Stimulated activated CD4-positive, alpha-beta T cell treated with anti-CD3 and anti-CD28 coated beads, TNF-alpha, amount 100 ng/mL, for 48 hours (primary cell): ENCODE measurements around the gene TRIM10.
"Not testable (repeated sequence)": the region's sequence is repeated elsewhere in the genome, so short reads cannot be mapped to it uniquely, and the experiment has no call there.

Experiments used
- DNase-seq, 3 donors: peaks; one replicate each; pipeline ENCODE4 v3.0.0-alpha.2; 2020; ENCODE audit warnings: low read depth in 3 of 3

TRIM10 gene

DNA sequence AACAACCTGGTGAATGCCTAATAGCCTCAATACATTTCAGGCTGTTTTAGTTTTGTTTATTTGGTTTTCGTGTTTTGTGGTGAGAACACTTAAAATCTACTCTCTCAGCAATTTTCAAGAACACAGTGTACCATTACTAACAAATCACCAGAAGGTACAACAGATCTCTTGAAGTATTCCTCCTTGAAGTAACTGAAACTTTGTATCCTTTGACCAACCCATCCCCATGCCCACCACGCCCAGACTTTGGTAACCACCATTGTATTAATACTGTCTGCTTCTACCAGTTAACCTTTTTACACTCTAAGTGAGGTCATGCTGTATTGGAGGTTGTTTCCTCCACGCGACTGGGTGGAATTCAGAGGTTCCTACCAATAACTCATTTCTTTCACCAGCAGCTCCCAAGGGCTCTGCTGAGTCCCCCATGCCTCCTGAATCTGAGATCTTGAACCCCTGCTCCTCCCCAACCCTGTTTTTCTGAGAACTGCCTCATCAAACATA, 30.8 kb downstream of the TRIM10 start:
- DNase-seq = no peak

DNA sequence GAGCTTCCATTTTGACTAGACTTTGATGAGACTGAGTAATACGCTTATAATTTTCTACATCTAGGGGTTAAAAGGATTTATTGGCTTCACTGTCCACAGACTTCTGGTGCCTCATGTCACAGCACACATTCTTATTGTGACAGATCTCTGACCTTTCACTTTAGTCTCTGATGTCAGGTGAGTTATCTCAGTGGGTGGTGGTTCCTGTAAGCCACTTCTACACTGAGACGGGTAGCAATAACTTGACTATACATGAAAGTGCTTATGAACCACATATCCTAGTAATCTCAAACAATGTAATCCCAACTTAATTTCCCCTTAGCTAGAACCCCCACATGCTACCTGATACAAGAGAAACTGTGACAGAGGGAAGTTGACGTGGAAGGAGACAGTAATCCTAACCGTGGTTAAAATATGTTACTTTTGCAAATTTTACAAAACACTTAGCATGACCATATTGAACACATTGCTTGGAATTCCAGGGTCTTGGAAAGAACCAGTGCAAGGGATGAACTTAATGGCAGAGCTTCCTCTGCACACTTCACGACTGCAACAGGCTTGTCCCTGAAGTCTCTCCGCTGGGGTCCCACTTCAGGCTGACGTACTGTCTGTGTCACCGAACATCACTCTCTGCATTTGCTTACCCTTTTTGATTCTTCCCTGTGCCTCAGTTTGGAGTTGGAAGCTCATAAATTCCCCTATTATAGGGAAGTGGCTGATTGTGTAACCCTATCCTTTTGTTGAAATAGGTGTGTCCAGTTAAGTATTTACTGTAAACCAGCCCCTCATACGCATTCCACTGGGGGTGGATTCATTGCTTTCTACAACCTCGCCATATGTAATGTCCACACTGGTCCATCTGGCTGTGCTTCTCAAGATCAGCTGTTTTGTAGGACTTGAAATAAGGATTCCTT, 31.5 kb downstream of the TRIM10 start:
- DNase-seq = no peak

DNA sequence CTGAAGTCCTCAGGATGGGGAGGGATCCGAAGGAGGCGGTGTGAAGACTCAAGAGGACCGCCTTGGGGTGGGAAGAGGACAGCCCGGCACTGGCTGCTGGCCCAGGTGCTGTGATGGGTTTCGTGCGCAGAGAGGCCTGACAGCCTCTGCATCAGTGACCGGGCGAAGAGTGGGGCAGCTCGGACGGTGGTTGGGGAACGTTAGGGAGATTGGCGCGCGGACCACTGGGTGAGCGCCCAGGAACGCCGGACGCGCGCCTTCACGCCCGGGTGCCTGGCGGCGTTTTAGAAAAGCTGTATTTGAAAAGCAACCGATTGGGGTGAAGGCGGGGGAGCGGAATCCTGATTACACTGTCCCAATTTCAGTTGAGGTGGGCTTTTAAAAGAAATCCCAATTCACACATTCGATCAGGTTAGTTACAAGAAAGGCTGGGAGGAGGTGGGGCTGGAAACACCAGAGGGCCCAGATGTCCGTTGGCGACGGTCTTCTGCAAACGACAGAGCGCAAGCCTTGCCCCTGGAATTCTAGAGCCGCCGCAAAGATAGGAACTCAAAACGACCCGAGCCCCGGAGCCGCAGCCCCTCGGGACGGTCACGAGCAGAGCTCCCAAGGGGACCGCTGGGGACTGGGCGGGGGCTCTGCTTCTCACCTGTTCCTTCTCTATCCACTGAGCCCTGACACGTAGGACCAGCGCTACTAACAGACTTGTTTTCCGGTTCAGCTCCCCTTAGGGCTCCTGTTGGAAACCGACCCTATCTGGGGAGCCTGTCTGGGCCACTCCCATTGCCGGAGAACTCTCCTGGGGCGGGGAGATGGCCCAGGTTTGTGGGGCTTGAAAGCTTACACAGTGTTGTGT, 33.5 kb downstream of the TRIM10 start:
- no peak for DNase-seq

DNA sequence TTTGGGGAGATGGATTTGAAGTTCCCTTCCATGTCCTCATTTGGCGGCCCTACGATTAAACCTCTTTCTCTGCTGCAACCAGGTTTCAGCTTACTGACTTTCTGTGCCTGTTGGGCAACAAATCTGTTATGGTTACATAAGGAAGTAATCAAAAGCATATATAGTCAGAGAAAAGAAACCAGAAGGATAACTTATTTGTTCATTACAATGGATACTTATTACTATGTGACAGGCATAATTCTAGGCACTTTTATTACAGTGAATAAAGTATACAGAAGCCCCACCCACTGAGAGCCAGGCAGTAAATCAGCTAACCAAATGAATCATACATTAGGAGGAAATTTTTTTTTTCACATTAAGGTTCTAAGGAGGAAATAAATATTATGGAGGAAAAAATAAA, 38.5 kb downstream of the TRIM10 start:
- no peak for DNase-seq

DNA sequence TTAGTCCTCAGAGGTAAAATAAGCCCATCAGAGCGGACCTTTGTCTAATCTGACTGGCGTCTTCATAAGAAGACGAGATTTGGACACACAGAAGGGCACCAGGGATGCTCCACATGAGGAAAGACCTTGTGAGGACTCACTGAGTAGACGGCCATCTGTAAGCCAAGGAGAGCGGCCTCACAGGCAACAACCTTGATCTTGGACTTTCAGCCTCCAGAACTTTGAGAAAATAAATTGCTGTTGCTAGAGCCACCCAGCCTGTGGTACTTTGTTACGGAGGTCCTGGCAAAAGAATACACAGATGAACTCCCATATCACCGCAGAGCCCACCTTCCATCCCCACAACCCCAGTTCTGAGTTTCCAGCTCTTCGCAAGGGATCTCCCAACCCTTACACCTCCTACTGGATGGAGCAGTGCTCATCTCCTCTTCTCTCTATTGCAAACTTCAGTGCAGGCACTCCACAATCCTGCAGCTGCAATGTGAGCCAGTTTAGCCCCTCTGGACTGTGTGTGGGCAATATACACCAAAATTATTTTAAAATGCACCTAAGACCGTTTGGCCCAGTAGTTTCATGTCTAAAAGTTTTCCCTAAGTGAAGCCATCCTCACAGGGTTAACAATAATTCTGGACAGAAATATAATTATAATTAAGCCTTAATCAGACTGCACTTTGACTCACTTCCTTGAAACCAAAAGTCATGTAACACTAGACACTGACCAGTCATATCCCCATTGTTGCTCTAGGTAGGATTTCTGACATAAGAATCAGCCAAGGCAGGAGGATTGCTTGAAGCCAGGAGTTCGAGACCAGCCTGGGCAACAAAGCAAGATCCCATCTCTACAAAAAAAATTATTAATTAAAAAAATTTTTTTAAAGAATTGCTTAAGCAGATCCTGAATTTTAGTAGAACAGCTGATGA, 39.3 kb downstream of the TRIM10 start:
- no peak for DNase-seq

DNA sequence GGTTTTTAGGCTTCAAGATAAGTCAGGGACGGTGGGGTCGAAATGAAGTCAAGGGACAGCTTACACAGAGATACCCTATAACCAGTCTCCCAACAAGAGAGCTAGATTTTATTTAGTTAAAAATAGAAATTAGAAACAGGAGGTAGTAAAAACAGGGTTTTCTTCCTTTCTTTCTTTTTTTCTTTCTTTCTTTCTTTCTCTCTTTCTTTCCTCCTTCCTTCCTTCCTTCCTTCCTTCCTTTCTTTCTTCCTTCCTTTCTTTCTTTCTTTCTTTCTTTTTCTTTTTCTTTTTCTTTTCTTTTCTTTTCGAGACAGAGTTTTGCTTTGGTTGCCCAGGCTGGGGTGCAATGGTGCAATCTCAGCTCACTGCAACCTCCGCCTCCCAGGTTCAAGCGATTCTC, 42.3 kb downstream of the TRIM10 start:
- not testable (repeated sequence) for DNase-seq

DNA sequence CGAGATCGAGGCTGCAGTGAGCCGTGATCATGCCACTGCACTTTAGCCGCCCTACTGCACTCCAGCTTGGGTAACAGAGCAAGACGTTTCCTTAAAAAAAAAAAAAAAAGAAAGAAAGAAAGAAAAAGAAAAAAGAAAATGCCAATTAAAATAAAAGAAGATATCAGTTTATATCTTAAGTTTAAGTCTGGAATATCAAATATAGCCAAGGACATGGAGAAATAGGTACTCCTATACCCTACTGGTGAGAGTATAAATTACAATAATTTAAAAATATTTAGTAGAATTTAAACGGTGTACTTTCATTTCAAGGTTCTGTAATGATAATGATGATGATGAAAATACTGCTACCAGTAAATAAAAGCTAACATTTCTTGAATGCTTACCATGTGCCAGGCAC, 44.3 kb downstream of the TRIM10 start:
- DNase-seq = no peak

DNA sequence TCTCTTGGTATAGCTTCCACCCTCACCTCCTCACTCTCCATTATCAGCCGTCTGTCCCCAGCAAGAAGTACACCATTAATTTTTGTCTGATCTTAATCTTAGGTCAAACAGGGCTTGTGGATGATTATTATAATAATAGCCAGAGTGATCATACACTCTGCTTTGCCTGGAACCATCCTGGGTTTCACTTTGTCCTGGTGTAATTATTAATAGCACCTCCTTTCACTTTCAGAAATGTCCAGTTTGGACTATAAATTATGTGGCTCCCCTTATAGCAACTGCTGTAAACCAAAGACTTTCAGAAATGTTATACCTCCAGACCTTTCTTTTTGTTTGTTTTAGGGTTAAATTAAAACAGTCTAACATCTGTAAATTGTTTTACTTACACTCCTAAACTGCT, 47.2 kb downstream of the TRIM10 start:
- no peak for DNase-seq

DNA sequence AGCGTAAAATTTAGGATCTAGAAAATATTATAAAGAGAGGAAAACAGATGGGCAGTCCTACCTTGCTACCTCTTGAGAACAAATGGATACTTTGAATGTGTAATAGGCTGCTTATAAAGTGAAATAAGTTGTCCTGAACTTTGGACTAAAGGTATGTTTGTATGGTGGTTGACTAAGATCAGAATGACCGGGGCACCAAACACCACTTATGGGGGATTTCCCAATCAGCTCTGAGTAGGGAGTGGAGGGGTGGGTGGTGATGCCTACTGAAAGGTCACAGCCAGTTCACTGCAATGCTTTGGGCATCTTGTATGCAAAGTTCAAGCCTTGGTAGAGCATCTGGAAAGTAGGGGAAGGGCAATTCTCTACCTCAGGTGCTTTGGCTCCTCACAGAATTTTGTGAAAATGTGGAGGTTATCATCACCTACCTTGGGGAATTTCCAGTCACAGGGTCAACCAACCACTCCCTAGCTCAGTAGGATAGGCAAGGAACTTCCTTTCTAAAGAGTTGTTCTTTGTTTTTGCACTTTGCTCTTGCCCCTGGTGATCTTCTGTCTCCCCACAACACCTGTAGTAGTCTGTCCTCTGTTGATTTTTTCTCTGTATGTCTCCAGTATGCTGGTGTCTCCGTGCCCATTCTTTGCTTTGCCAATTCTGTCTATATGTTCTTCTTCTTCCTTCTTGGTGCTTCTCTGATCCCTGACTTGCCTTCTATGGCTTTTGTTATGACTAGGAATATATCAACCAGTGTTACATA, 47.8 kb downstream of the TRIM10 start, which contains the start of gene TRIM31:
TRIM31 (minus strand) TSS at position 88 of the 757 bp plus-strand sequence. CDS start 285 bp downstream, outside the sequence.
- DNase-seq = no peak

DNA sequence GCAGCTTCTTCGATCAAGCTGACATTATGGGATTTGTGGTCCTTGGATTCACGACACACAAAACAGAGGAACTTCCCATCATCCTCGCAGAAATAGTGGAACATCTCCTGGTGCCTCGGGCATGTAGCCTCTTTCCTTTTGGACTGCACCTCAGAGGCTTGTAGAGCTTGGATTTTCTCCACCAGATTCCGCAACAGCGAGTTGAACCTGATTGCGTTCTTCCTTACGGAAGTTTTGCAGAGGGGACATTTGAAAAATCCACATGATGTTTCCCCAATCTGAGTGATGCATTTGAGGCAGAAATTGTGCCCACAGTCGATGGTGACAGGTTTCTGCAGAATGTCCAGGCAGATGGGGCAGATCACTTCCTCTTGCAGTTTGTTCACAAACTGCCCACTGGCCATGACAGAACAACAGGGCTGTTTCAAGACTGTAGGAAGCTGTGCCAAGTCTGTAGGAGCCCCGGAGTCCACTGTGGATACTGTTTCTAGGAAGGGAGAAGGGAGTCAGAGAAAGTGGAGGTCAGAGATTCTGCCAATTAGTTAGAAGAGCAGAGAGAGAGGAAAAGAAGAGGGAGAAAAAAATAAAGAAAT, 48.5 kb downstream of the TRIM10 start:
- DNase-seq = no peak

DNA sequence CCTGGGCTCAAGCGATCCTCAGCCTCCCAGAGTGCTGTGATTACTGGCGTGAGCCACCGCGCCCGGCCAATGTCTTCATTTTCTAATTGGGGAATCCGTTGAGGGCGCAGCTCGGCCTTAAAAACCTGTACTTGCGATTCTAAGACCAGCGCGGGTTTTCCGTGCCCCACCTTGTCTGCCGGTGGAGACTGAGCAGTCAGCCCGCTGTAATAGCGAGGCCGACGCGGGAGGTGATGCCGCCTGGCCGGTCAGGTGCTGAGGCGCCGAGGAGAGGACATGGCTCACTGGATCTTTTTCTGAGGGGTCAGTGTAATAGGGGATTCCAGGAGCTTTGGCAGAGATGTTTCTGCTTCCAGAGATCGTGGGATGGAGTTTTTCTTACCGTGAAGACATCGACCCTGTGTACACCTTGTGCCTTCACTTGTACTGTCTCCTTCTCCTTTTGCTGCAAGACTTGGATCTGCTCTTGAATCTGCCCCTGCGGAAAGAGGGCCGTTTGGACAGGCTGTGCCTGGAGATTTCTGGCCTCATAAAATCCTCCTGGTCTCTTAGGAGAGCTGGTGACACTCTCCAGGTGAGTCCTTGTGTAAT, 49.6 kb downstream of the TRIM10 start:
- no peak for DNase-seq

DNA sequence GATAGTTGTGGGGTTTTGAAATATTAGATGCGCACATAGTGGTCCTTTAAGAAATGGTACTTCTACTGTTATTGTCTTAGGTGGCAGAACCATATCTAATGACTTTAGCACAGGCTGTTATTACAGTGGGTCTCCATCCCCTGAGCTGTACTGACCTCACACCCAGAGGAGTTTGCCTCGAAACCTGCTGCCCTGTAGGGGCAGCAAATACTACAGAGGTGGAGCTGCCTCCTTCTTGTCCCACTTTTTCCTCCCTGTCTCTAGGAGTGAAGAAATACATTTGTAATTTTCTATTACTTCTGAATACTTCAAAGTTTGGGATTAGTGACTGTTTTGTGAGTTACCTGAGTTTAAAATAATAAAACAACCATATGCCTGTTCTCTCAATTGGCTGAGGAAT, 56.4 kb downstream of the TRIM10 start:
- no peak for DNase-seq

DNA sequence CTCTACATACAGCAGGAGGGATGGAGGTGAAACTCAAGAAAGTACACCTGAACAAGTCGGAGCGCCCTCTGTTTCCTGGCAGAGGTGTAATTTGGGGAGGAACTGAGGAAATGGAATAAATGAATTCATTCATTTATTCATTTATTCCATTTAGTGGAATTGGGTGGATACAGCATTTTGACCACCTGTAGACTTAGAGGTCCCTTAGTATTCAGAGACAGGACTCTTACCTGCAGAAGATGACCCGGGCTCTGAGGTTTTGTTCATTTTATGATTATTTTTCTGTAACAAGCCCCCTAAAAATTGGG, 57.2 kb downstream of the TRIM10 start:
- no peak for DNase-seq

DNA sequence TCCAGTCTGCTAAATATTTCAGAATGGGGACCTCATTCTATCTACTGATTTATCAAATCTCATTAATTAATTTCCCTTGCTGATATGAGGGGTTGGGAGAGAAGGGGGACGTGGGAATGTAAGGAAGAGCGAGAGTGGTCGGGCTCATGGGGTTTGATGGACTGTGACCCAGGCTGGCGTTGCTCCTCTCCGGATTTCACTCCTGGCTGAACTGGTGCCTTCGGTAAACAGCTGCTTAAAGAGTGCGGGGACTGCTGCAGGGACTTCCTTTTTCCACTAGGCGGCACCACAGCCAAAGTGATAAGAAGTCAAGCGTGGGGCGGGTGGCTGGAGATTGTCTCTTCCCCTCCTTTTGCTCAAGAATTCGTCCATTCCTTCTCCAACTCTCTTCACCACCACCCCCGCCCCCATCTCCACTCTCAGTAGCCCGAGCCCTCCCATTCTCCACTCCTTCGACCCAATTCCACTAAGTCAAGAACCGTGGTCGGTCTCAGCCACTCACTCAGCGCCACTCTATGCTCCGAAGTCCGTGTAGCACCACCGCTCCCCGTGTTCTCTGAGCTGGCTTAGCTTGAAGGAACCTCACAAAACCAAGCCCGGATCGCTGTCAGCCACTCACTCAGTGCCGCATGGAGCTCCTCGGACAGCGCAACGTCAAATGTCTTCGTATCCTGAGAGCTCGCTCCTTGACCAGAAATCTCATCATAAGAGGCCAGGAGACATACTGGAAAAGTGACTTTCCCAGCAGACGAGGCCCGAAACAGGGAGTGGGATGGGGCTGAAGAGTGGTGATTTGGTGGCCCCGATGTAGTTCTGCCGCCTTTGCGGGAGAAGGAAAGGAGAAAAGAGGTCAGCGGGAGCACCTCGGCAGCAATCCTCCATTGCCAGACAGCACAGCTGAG, 57.8 kb downstream of the TRIM10 start:
- peak; percentile 69 to 72 (median 70) for DNase-seq

DNA sequence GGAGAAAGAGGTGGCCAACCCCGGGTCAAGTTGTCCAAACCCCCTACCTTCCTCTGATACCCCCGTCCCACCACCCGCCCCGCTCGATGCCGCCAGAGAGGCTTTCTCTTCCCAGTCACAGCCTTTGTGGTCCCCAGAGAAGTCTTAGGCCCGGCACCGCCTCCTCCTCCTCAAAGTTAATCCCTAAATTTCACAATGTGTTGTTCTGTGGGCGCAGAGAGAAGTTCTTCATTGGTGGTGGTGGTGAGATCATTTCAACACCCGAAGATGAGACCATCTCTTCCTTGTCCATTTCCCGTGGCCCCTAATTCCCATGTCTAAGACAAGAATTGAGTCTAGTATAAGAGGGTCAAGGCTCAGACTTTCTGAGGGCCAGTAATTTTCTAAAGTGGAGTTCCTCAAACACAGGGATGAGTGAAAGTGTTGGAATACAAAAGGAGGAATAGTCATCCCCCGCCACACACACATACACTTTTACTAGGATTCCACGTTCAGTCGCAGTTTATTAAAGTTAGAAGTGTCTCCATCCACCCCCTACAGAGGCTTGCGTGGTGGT, 58.5 kb downstream of the TRIM10 start:
- no peak for DNase-seq
